HepG2 (cell line): ENCODE data around the gene SLC25A23. TPM values are rescaled to one million over a fixed set of nuclear protein-coding genes. Genes with fewer than 3 reads are reported as not detected.

ENCODE experiments used
- CENPBD1 ChIP-seq: sonication (generic); formaldehyde crosslinking; IDR thresholded peaks from 2 replicates; pipeline ENCODE4 v1.8.0; 2022; ENCODE audit warnings: missing genetic modification reagents, low read depth, mild to moderate bottlenecking, borderline replicate concordance
- HMGXB4 ChIP-seq, 2 experiments: sonication (generic) in 1 of 2; formaldehyde crosslinking in 1 of 2; IDR thresholded peaks; 2 replicates each; pipeline versions ENCODE4 v1.4.0 to v1.6.1; 2018 to 2020; ENCODE audit warnings: missing genetic modification reagents in 2 of 2, borderline replicate concordance in 1 of 2, low read depth in 1 of 2, mild to moderate bottlenecking in 1 of 2, missing biosample characterization in 1 of 2
- KAT8 ChIP-seq: IDR thresholded peaks from 2 replicates; pipeline ENCODE4 v1.6.1; 2016; ENCODE audit warnings: missing genetic modification reagents, missing compliant biosample characterization
- RFX5 ChIP-seq: IDR thresholded peaks from 2 replicates; pipeline ENCODE4 v1.6.1; 2011; ENCODE audit warnings: low read depth, low read length, improper control_type of control experiment
- SP4 ChIP-seq: sonication (generic); formaldehyde crosslinking; IDR thresholded peaks from 2 replicates; pipeline ENCODE4 v1.8.1; 2023; ENCODE audit warnings: mild to moderate bottlenecking, missing genetic modification reagents
- TFDP1 ChIP-seq: IDR thresholded peaks from 2 replicates; pipeline ENCODE4 v1.6.1; 2016; ENCODE audit warnings: missing compliant biosample characterization, missing genetic modification reagents, borderline replicate concordance
- ZNF503 ChIP-seq: sonication (generic); formaldehyde crosslinking; IDR thresholded peaks from 2 replicates; pipeline ENCODE4 v1.4.0; 2020; ENCODE audit warnings: missing genetic modification reagents
- ZNF576 ChIP-seq: sonication (generic); formaldehyde crosslinking; IDR thresholded peaks from 2 replicates; pipeline ENCODE4 v1.4.0; 2020; ENCODE audit warnings: mild to moderate bottlenecking, missing genetic modification reagents
- polyA plus RNA-seq, 8 experiments: library from polyadenylated mRNA; depleted of rRNA in 3 of 8; stranded (reverse) in 7 of 8; unstranded in 1 of 8; fragments of >200 nt; fragmentation: Illumina TruSeq in 4 of 8; extraction: Trizol in 4 of 8; gene quantifications; 2 replicates each; pipeline versions ENCODE4 v1.2.1 to v1.2.3, GENCODE V29; 2011 to 2016; ENCODE audit warnings: low read depth in 4 of 8, missing spikeins in 1 of 8, mixed read lengths in 1 of 8; ENCODE audit not compliant: insufficient read depth in 1 of 8
- total RNA-seq, 5 experiments: library from RNA; depleted of rRNA; stranded (reverse); fragments of >200 nt; fragmentation: Illumina TruSeq; extraction: Trizol; gene quantifications; 2 replicates each; pipeline ENCODE4 v1.2.3, GENCODE V29; 2016; ENCODE audit warnings: low read depth in 1 of 5

Gene SLC25A23
- total and polyA plus RNA-seq, 2 of the 13 experiments (the other 11 are each of a cell fraction or from before 2014, with no cell fraction given): 12.4 to 15.2 TPM

- TF ChIP-seq SP4 (peak; percentile 75; the same call in 1 of the 2 replicates), TFDP1 (CRISPR knock-in tag) (no peak), KAT8 (CRISPR knock-in tag) (peak; percentile 55), HMGXB4 (CRISPR knock-in tag; IDR thresholded peaks at IDR 0.05; ENCODE audit: borderline replicate concordance in 1 of 2, low read depth in 1 of 2) (peak; percentile 51 to 67; a peak in 3 of 4 replicates), ZNF576 (CRISPR knock-in tag) (0 out of 2 replicates have a peak, but pooled peaks have one; percentile 47), RFX5 (no peak), CENPBD1 (no peak), ZNF503 (CRISPR knock-in tag) (0 out of 2 replicates have a peak, but pooled peaks have one; percentile 8)
Measured at GRCh38 chr19:6464070-6464873, 4.7 kb upstream of the SLC25A23 start, which contains the start of gene CRB3 (continued).
